ENCODE data around the gene TMPRSS2. TPM values are rescaled to one million over a fixed set of nuclear protein-coding genes. Genes with fewer than 3 reads are reported as not detected.
"Not testable (repeated sequence)": the region's sequence is repeated elsewhere in the genome, so short reads cannot be mapped to it uniquely, and the experiment has no call there.

The TMPRSS2 gene
- total RNA-seq, 1 experiment from 2014 or later: not detected

GRCh38 chr21:41429305-41429704 is 78.7 kb downstream of the TMPRSS2 start:
- DNase-seq: no peak
- H3K36me3 ChIP-seq: peaks cover 3% of the 10 kb centered on the region
- H3K27me3 ChIP-seq: no peaks in the 10 kb centered on the region
- H3K4me3 ChIP-seq: no peak overlapping the region
- no peaks in the 10 kb centered on the region for H3K9me3 ChIP-seq

- Histone ChIP-seq H3K27me3 (no peaks in the 10 kb centered on the region), H3K36me3 (no peaks in the 10 kb centered on the region; the same call in 1 of the 2 replicates), H3K9me3 (no peaks in the 10 kb centered on the region), H3K4me3 (no peak overlapping the region)
- DNase-seq: no peak
Measured at GRCh38 chr21:41428847-41429246, 79.1 kb downstream of the TMPRSS2 start.

- Histone ChIP-seq H3K9me3 (no peaks in the 10 kb centered on the region), H3K36me3 (no peaks in the 10 kb centered on the region; the same call in 1 of the 2 replicates), H3K27me3 (no peaks in the 10 kb centered on the region), H3K4me3 (no peak overlapping the region)
- no peak for DNase-seq
Measured at GRCh38 chr21:41428311-41428710, 79.6 kb downstream of the TMPRSS2 start.

- Histone ChIP-seq H3K9me3 (no peaks in the 10 kb centered on the region), H3K36me3 (no peaks in the 10 kb centered on the region; the same call in 1 of the 2 replicates), H3K27me3 (no peaks in the 10 kb centered on the region), H3K4me3 (no peak overlapping the region)
- DNase-seq: no peak
Measured at GRCh38 chr21:41427556-41427955, 80.4 kb downstream of the TMPRSS2 start.

- no peak for DNase-seq
Measured at GRCh38 chr21:41426676-41427404, 81.1 kb downstream of the TMPRSS2 start.

GRCh38 chr21:41425954-41426675 is 81.8 kb downstream of the TMPRSS2 start, which contains the start of gene MX1:
Gene MX1, plus strand, starts transcription at chr21:41426239. Its CDS starts 5,832 bp downstream, at chr21:41432071.
- H3K27me3 ChIP-seq: no peaks in the 10 kb centered on the region
- peak; percentile 79 for DNase-seq
- H3K4me3 ChIP-seq: peak within 1 kb of the TSS; percentile 67
- no peaks in the 10 kb centered on the region for H3K36me3 ChIP-seq
- no peaks in the 10 kb centered on the region for H3K9me3 ChIP-seq

More at GRCh38 chr21:41426676-41427404, 81.1 kb downstream of the TMPRSS2 start:
- Histone ChIP-seq H3K4me3 (peak overlapping the region; percentile 67), H3K27me3 (no peaks in the 10 kb centered on the region), H3K9me3 (no peaks in the 10 kb centered on the region), H3K36me3 (no peaks in the 10 kb centered on the region)

- H3K36me3 ChIP-seq: no peaks in the 10 kb centered on the region
- peak overlapping the region; percentile 67 for H3K4me3 ChIP-seq
- no peaks in the 10 kb centered on the region for H3K9me3 ChIP-seq
- H3K27me3 ChIP-seq: no peaks in the 10 kb centered on the region
- DNase-seq: no peak
Measured at GRCh38 chr21:41425588-41425953, 82.4 kb downstream of the TMPRSS2 start.

- not testable (repeated sequence) for H3K4me3 ChIP-seq, DNase-seq, H3K9me3 ChIP-seq, H3K36me3 ChIP-seq, H3K27me3 ChIP-seq
Measured at GRCh38 chr21:41423305-41423636, 84.7 kb downstream of the TMPRSS2 start.

GRCh38 chr21:41422546-41423304 is 85.2 kb downstream of the TMPRSS2 start:
- no peaks in the 10 kb centered on the region for H3K36me3 ChIP-seq
- DNase-seq: no peak
- H3K9me3 ChIP-seq: no peaks in the 10 kb centered on the region

GRCh38 chr21:41420998-41421397 is 87.0 kb downstream of the TMPRSS2 start:
- H3K4me3 ChIP-seq: peak overlapping the region; percentile 68
- H3K36me3 ChIP-seq, H3K9me3 ChIP-seq, DNase-seq, H3K27me3 ChIP-seq: not testable (repeated sequence)

More at GRCh38 chr21:41422546-41423304, 85.2 kb downstream of the TMPRSS2 start:
- Histone ChIP-seq H3K4me3 (no peak overlapping the region), H3K27me3 (no peaks in the 10 kb centered on the region)

GRCh38 chr21:41419921-41420862 is 87.8 kb downstream of the TMPRSS2 start:
- DNase-seq: peak; percentile 89
- no peaks in the 10 kb centered on the region for H3K27me3 ChIP-seq
- H3K36me3 ChIP-seq: no peaks in the 10 kb centered on the region
- H3K4me3 ChIP-seq: peak overlapping the region; percentile 68
- H3K9me3 ChIP-seq: no peaks in the 10 kb centered on the region

GRCh38 chr21:41418956-41419680 is 88.8 kb downstream of the TMPRSS2 start:
- H3K27me3 ChIP-seq: peaks cover 2% of the 10 kb centered on the region
- H3K4me3 ChIP-seq: no peak overlapping the region
- no peaks in the 10 kb centered on the region for H3K36me3 ChIP-seq
- no peaks in the 10 kb centered on the region for H3K9me3 ChIP-seq
- no peak for DNase-seq

- peaks cover 9% of the 10 kb centered on the region for H3K27me3 ChIP-seq
- H3K9me3 ChIP-seq: no peaks in the 10 kb centered on the region
- H3K36me3 ChIP-seq: no peaks in the 10 kb centered on the region
- DNase-seq: no peak
- no peak overlapping the region for H3K4me3 ChIP-seq
Measured at GRCh38 chr21:41418393-41418792, 89.6 kb downstream of the TMPRSS2 start.

GRCh38 chr21:41417505-41417904 is 90.5 kb downstream of the TMPRSS2 start:
- H3K27me3 ChIP-seq, H3K9me3 ChIP-seq, H3K36me3 ChIP-seq, DNase-seq, H3K4me3 ChIP-seq: not testable (repeated sequence)
